ENCODE results near the gene TEDC2.

Gene TEDC2

DNA sequence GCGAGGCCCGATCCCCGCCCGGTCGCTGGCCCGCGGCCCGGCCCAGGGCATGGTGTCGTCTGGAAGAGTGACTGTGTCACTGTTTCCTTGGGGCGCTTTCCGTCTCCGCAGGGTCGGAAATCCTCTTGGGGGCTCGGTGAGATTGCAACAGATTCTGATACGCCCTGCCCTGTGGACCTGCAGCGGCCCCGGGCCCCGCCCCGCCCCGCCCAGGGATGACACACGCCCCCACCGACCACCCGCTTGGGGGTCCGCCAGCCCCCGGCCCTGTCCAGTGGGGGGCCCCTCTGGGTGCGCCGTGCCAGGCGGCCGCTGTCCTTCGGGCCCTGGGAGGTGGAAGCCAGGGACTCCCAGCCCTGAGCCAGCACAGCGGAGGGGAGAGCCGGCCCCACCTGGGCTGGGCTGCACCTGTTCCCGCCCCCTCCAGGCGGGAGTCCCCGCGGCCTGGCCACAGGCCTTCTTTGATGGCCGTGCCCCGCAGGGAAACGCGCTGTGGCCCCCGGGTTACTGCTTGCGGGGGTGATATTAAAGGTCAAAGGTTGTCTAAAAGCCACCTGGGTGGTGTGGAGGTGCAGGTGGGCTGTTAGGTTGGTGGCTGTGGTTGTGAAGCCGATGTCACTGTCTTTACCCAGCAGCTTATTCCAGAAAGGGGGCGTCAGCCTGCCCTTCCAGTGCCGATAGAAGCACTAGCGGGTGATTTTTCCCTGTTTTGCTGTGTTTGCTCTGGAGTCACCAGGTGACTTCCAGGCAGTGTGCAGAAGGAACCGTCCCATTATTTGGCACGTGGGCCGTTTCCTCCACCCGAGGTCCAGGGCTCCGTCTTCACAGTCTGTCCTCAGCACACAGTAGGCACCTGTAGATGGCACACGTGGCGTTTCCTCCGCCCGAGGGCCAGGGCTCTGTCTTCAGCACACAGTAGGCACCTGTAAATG, 15.8 kb downstream of the TEDC2 start:
- no peak for TF ChIP-seq GATA2 (IDR thresholded peaks at IDR 0.05; ENCODE audit: low read depth, low read length)
- no peak for TF ChIP-seq GATA3 (IDR thresholded peaks at IDR 0.05; ENCODE audit: low read depth, low read length)

- TF ChIP-seq GATA2 (IDR thresholded peaks at IDR 0.05; ENCODE audit: low read depth, low read length), result no peak
- TF ChIP-seq GATA3 (IDR thresholded peaks at IDR 0.05; ENCODE audit: low read depth, low read length), result no peak
Measured at GRCh38 chr16:2476345-2476720, 16.4 kb downstream of the TEDC2 start.

GRCh38 chr16:2476741-2477140, 16.8 kb downstream of the TEDC2 start:
- TF ChIP-seq GATA2 (IDR thresholded peaks at IDR 0.05; ENCODE audit: low read depth, low read length) (no peak), GATA3 (IDR thresholded peaks at IDR 0.05; ENCODE audit: low read depth, low read length) (no peak)

DNA sequence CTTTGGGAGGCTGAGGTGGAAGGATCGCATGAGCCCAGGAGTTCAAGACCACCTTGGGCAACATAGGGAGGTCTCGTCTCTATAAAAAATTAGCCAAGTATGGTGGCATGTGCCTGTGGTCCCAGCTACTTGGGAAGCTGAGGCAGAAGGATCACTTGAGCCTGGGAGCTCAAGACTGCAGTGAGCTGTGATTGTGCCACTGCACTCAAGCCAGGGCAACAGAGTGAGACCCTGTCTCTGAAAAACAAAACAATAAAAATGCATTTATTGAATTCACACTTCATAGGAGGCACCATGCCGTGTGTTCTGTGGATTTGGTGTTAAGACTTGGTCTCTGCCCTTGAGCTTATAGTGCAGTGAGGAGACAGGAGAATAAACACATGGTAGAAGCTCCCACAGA, 17.4 kb downstream of the TEDC2 start:
- no peak for TF ChIP-seq GATA2 (IDR thresholded peaks at IDR 0.05; ENCODE audit: low read depth, low read length)

DNA sequence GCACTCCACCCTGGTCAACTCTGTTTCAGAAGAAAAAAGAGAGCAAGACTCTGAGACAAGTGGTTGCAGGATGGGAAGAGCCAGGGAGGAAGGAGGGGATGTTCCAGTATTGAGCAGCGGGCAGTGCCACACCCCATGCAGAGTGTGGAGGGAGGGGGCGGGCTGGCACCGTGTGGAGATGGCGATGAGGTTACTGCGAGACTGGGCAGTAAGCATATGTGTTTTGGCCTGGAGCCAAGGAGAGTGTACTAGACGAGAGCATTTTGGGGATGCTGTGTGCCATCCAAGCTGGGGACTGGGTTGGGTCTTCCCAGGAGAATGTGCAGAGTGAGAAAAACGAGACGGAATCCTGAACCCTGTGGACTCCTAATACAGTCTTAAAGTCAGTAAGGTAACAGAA, 18.4 kb downstream of the TEDC2 start:
- TF ChIP-seq GATA2 (IDR thresholded peaks at IDR 0.05; ENCODE audit: low read depth, low read length) (no peak), GATA3 (IDR thresholded peaks at IDR 0.05; ENCODE audit: low read depth, low read length) (no peak)

GRCh38 chr16:2480948-2481347, 21.0 kb downstream of the TEDC2 start:
- TF ChIP-seq GATA2 (IDR thresholded peaks at IDR 0.05; ENCODE audit: low read depth, low read length), result no peak
- no peak for TF ChIP-seq GATA3 (IDR thresholded peaks at IDR 0.05; ENCODE audit: low read depth, low read length)

GRCh38 chr16:2481676-2482075, 21.8 kb downstream of the TEDC2 start:
- TF ChIP-seq GATA2 (IDR thresholded peaks at IDR 0.05; ENCODE audit: low read depth, low read length) (no peak), GATA3 (IDR thresholded peaks at IDR 0.05; ENCODE audit: low read depth, low read length) (no peak)

DNA sequence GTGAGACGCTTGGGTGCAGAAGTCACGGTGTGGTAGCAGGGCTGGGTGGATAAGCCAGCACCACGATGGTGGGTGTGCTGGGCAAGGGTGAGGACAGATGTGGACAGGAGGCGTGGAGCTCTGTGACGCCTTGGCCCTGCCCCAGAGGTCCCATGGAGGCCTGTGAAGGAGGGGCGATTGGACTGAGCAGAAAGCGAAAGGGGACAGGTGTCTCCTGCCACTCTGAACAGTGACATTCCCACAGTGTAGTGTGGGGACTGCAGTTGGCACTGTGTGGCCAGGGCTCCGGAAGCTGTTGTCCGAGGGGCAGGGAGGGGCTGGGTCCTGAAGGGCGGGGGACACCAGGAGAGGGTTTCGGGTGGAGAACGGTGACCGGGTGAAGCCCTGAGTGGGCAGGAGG, 22.3 kb downstream of the TEDC2 start:
- TF ChIP-seq GATA3 (IDR thresholded peaks at IDR 0.05; ENCODE audit: low read depth, low read length), result no peak
- no peak for TF ChIP-seq GATA2 (IDR thresholded peaks at IDR 0.05; ENCODE audit: low read depth, low read length)

- no peak for TF ChIP-seq GATA3 (IDR thresholded peaks at IDR 0.05; ENCODE audit: low read depth, low read length)
- no peak for TF ChIP-seq GATA2 (IDR thresholded peaks at IDR 0.05; ENCODE audit: low read depth, low read length)
Measured at GRCh38 chr16:2482708-2483534, 23.0 kb downstream of the TEDC2 start.

DNA sequence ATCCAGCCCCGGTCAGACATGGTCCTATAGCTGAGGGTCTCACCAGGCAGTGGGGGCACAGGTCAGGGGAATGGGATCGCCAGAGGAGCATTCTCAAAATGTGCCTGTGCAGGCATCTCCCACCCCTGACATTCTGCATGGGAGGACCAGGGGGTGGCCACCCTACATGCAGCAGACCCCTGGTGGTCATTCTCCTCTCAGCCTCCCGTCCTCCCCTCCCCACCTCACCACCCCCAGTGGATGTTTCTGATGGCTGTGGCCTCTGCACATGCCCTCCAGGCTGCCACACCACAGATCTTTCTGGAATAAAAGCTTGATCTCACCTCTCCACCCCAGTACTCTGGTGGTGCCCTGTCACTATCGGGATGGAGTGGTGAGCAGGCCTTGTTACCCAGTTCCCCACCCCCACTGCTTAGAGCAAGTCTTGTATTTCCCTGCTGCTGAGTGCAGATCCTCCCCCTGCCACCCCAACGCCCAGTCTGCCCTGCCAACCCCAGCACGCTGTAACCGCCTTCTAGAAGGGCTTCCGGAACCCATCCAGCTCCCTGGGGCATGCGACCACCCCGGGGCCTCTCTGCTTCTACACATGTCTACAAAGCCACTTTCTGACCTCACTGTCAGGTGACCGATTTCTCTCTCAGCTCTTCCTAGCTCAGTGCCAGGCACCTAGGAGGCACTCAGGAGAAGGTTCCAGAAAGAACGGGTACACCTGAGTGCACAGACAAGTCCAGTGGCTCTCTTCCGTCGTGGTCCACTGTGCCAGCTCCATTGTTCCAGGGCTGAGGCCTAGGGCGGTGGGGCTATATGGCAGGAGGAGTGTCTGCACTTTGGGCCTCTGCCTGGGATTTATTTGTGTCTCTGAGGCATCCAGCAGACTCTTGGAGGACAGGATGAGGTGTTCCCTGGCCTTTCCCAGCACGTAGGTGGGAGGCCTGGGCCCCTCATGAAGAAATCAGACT, 24.3 kb downstream of the TEDC2 start:
- TF ChIP-seq GATA2 (IDR thresholded peaks at IDR 0.05; ENCODE audit: low read depth, low read length) (no peak), GATA3 (IDR thresholded peaks at IDR 0.05; ENCODE audit: low read depth, low read length) (no peak)

DNA sequence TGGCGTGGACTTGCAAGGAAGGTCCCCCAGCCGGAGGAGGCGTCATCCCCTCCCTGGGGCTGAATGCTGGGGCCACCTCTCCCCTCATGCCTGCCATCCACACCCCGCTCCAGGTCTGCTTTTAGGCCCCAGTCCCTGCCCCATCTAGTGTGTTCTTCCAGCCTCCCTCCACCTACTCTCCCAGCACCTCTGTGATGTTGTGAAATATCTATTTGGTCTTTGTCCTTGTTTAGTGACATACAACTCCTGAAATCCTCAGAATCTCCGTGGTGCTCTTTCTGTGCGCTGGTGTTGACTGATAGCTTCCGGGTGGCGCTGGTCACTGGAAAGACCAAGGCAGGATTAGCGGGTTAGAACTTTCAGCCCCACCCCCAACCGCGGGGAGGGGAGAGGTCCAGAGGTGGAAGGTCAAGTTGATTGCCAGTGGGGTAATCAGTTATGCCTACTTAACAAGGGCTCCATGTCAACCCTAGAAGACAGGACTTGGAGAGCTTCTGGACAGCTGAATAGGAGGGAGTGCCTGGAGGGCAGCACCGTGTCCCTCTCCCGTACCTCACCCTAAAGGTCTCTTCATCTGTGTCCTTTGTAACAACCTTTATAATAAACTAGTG, 25.1 kb downstream of the TEDC2 start:
- TF ChIP-seq GATA3 (IDR thresholded peaks at IDR 0.05; ENCODE audit: low read depth, low read length) (no peak), GATA2 (IDR thresholded peaks at IDR 0.05; ENCODE audit: low read depth, low read length) (no peak)

DNA sequence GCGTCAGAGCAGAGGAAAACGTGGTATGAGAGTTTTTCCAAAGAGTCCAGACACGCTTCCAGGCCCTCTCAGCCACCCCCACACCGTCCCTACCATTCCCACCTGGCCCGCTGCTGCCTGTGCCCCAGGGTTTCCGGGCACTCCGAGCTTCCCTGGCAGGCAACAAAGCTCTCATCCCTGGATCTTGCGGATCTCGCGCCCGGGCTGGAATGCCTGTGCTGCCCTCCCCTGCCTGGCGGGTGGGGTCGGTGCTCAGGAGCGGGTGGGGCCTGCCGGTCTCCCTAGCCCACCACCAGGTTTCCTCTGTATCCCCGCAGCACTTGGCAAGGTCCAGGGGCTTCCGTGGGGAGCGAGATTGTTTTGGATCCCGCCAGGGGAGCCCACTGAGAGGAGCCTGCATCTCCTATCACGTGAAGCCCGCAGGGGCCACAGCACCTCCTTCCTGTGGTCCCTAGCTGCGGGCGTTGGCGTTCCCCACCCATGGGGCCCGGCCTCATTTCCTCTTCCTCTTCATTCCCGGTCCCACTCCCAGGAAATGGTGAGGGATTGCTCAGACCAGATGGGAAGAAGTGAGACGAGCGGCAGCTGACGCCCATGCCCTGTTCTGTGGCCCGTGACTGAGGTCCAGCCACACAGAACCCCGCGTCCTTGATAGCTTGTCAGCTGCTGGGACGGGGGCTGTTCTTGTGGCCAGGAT, 26.1 kb downstream of the TEDC2 start:
- TF ChIP-seq GATA3 (IDR thresholded peaks at IDR 0.05; ENCODE audit: low read depth, low read length), result no peak
- no peak for TF ChIP-seq GATA2 (IDR thresholded peaks at IDR 0.05; ENCODE audit: low read depth, low read length)

Measured in SH-SY5Y (cell line).